ENCODE results near the gene NLRP9. TPM values are rescaled to one million over a fixed set of nuclear protein-coding genes. Genes with fewer than 3 reads are reported as not detected.

NLRP9 gene
- polyA plus RNA-seq, 2 of the 4 experiments (the other 2 are of a cell fraction) = not detected

- H3K27ac ChIP-seq = no peak overlapping the region
- DNase-seq (ENCODE audit: low read depth in 1 of 2, low spot score in 1 of 2) (no peak), FAIRE-seq (no peak), ATAC-seq (no peak)
- CTCF ChIA-PET = interaction anchor here (1.3 kb wide), 1 partner anchor 656 kb away, joined by 3 read pairs; no protein-coding TSS in a partner anchor
- TF ChIP-seq POLR2A (IDR thresholded peaks at IDR 0.05; ENCODE audit: low read length) (no peak), HES2 (IDR thresholded peaks at IDR 0.05) (no peak), EHMT2 (IDR thresholded peaks at IDR 0.05; ENCODE audit: low read depth) (no peak), HDAC2 (IDR thresholded peaks at IDR 0.05) (no peak), EHF (CRISPR knock-in tag; IDR thresholded peaks at IDR 0.05) (no peak), EP300 (IDR thresholded peaks at IDR 0.05) (no peak), MYC (IDR thresholded peaks at IDR 0.05; ENCODE audit: borderline replicate concordance, low read length) (no peak), KDM1A (IDR thresholded peaks at IDR 0.05; ENCODE audit: low read depth) (no peak), SMC3 (IDR thresholded peaks at IDR 0.05) (no peak), HOXB13 (CRISPR knock-in tag; IDR thresholded peaks at IDR 0.05; ENCODE audit: low read depth) (no peak)
- WGBS (ENCODE audit: missing lambda C conversion rate) = 94% methylated on average over 7 of the region's 7 CpGs
- H3K4me2 ChIP-seq = peak overlapping the region; percentile 97
- POLR2A ChIA-PET = interaction anchor here (1.0 kb wide), 1 partner anchor 23 kb away, joined by 3 read pairs; no protein-coding TSS in a partner anchor
- no peaks in the 10 kb centered on the region for H3K9me3 ChIP-seq
- peak overlapping the region; percentile 93; the same call in 1 of the 3 replicates for H3K4me3 ChIP-seq
- H3K4me1 ChIP-seq = peaks cover 40% of the 10 kb centered on the region
These were observed 61.2 kb downstream of the NLRP9 start for GRCh38 chr19:55676889-55677505.

- ChIA-PET CTCF (interaction anchor here (1.3 kb wide), 1 partner anchor 657 kb away, joined by 3 read pairs; no protein-coding TSS in a partner anchor), POLR2A (interaction anchor here (1.0 kb wide), 1 partner anchor 22 kb away, joined by 3 read pairs; no protein-coding TSS in a partner anchor)
- TF ChIP-seq PHF8 (IDR thresholded peaks at IDR 0.05; ENCODE audit: borderline replicate concordance, low read depth) (no peak), ZC3H11A (IDR thresholded peaks at IDR 0.05) (no peak), TFCP2L1 (CRISPR knock-in tag; IDR thresholded peaks at IDR 0.05) (no peak), ZSCAN20 (CRISPR knock-in tag; IDR thresholded peaks at IDR 0.05) (no peak), EHF (CRISPR knock-in tag; IDR thresholded peaks at IDR 0.05) (no peak), ZNF302 (CRISPR knock-in tag; IDR thresholded peaks at IDR 0.05) (no peak), HMGXB4 (CRISPR knock-in tag; IDR thresholded peaks at IDR 0.05; ENCODE audit: borderline replicate concordance) (no peak), SREBF2 (IDR thresholded peaks at IDR 0.05) (no peak), RCOR1 (IDR thresholded peaks at IDR 0.05; ENCODE audit: low read depth, low read length) (no peak), POLR2A (IDR thresholded peaks at IDR 0.05; ENCODE audit: low read length) (no peak), JUN (IDR thresholded peaks at IDR 0.05) (no peak), NR3C1 (IDR thresholded peaks at IDR 0.05) (no peak), EHMT2 (IDR thresholded peaks at IDR 0.05; ENCODE audit: low read depth) (no peak), POLR2AphosphoS2 (conservative IDR thresholded peaks at IDR 0.05; ENCODE audit: low read length) (no peak), REST (IDR thresholded peaks at IDR 0.05) (no peak), JUNB (IDR thresholded peaks at IDR 0.05) (no peak), HDAC2 (IDR thresholded peaks at IDR 0.05) (no peak), FOSB (CRISPR knock-in tag; IDR thresholded peaks at IDR 0.05) (no peak)
- TF ChIP-seq, protein P1, sequence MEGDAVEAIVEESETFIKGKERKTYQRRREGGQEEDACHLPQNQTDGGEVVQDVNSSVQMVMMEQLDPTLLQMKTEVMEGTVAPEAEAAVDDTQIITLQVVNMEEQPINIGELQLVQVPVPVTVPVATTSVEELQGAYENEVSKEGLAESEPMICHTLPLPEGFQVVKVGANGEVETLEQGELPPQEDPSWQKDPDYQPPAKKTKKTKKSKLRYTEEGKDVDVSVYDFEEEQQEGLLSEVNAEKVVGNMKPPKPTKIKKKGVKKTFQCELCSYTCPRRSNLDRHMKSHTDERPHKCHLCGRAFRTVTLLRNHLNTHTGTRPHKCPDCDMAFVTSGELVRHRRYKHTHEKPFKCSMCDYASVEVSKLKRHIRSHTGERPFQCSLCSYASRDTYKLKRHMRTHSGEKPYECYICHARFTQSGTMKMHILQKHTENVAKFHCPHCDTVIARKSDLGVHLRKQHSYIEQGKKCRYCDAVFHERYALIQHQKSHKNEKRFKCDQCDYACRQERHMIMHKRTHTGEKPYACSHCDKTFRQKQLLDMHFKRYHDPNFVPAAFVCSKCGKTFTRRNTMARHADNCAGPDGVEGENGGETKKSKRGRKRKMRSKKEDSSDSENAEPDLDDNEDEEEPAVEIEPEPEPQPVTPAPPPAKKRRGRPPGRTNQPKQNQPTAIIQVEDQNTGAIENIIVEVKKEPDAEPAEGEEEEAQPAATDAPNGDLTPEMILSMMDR (IDR thresholded peaks at IDR 0.05) = no peak
- no peak for DNase-seq (ENCODE audit: low read depth in 1 of 2, low spot score in 1 of 2)
- Histone ChIP-seq H3K4me3 (peak overlapping the region; percentile 93), H3K4me1 (peaks cover 40% of the 10 kb centered on the region), H3K27ac (no peak overlapping the region), H3K4me2 (peak overlapping the region; percentile 97), H3K9me3 (no peaks in the 10 kb centered on the region)
- FAIRE-seq = no peak
- 84% methylated on average over 5 of the region's 5 CpGs for WGBS (ENCODE audit: missing lambda C conversion rate)
- no peak for ATAC-seq
These were observed 61.8 kb downstream of the NLRP9 start for GRCh38 chr19:55676383-55676782.

Data from A549 (cell line).